Stimulated activated CD8-positive, alpha-beta memory T cell treated with anti-CD3 and anti-CD28 coated beads, Interleukin-12 subunit alpha, Interleukin-12 subunit beta, amount 100 ng/mL, for 24 hours (primary cell): ENCODE data around the gene RGP1.

Experiments used
- DNase-seq: peaks from one replicate; pipeline ENCODE4 v3.0.0-alpha.2; 2020; ENCODE audit errors: extremely low read depth

The RGP1 gene, protein sequence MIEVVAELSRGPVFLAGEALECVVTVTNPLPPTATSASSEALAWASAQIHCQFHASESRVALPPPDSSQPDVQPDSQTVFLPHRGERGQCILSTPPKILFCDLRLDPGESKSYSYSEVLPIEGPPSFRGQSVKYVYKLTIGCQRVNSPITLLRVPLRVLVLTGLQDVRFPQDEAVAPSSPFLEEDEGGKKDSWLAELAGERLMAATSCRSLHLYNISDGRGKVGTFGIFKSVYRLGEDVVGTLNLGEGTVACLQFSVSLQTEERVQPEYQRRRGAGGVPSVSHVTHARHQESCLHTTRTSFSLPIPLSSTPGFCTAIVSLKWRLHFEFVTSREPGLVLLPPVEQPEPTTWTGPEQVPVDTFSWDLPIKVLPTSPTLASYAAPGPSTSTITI

DNA sequence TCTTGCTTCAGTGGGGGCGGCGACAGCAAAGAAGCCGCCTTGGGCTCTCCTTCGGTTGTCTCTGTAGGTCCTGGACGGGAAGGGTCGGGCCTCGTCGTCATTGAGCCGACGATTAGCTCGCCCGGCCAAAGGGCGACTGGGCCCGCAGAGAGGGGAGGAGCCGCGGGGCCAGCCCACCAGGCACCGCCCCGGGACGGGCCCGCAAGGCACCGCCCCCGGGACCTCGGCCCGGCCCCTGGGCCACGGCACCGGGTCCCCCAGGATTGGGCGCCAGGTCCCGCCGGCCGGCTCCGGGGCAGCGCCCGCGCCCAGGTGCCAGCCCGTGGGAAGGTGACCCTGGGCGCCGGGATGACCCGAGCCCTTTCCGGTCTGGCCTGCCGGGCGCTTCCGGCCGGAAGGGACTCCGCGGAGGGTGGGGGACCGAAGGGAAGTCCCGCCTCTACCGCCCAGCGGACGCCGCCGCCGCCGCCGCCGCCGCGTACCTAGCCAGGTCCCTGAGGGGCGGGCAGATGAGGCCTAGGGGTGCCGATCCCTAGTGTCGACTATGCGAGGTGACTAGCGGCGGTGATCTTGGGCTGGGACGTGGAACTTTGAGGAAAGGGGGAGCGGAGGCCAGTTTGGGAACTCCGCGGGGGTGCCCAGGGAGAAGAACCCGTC is at the start of gene RGP1, which contains the start of gene GBA2:
Gene RGP1, plus strand, starts transcription at position 430 of the 657 bp plus-strand sequence. CDS start 469 bp downstream, outside the sequence.
Gene GBA2, minus strand, starts transcription at position 371 of the 657 bp plus-strand sequence. CDS start 524 bp downstream, outside the sequence.
- DNase-seq = peak; percentile 46

DNA sequence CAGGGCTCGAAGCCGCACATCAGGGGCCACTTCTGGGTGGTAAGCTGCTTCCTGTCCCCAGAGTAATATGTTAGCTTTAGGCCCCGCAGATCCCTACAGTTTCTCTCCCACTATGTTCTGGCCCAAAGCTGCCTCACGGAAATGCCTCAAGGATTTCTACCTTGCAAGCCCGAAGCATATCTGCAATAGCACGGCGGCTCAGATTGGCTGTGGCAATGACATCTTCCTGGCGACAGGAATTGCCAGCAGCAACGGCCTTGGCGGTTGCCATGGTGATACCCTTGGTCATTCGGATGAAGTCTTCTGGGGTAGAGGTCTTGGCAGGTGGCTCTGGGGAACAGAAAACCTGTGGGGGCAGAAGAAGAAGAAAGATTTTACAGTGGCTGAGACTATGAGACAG is 49.1 kb upstream of the RGP1 start:
- DNase-seq = no peak

DNA sequence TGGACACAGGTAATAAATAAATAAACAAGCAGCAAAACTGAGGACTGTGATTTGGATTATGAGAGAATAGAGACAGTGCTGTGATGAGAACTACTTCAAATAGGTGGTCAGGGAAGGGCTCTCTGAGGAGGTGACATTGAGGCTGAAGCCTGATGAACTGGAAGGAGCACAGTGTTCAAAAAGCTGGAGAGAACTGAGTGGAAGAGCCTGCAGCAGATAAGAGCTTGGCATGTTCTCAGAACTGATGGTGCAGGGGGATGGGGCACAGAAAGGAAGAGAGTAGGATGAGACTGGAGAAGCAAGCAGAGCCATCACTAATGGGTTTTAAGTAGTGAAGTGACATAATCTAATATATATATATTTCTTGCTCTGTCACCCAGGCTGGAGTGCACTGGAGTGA is 48.1 kb upstream of the RGP1 start:
- no peak for DNase-seq

DNA sequence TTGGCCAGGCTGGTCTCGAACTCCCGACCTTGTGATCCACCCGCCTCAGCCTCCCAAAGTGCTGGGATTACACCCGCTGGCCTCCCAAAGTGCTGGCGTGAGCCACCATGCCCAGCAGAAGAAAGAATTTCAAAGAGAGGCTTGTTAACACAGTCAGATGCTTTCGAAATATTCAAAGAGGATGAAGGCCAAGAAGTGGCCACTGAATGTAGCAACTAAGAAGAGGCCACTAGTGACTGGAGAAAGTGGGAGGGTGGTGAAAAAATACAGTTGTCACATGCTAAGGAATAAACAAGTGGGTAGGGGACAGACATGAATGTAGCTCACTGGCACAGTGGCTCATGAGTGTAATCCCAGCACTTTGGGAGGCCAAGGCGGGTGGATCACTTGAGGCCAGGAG is 46.4 kb upstream of the RGP1 start:
- no peak for DNase-seq

DNA sequence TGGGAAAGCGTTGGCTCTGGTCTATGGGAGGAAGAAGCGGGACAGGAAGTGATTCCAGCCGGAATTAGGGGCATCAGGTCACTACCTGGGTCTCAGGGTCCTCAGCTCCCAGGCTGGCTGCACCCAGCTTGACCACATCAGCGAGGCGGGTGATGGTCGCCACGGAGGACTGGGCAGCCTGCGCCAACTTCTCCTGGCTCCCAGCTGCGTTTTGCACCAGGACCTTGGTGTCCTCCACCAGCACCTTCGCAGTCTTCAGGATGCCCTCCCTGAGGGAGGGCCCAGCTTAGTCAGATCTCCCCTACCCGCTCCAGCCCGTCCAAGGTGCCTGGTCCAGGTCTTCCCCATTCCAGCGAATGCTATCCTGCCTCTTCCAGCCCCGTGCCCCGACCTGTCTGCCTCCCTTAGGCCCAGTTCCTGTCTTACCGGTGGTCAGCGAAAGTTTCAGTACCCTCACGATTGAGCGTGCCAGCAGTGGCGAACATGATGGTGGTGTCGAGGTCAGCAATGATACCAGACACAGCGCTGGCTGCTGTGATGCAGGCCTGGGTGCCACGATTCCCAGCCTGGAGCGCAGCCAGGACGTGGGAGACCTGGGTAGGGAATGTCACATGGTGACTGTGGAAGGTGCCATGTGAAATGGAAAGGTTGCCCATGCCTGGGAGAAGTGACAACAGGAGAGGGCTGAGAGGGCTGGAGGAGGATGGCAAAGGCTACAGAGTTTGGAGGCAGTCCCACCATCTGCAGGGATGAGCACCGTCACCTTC is 45.0 kb upstream of the RGP1 start:
- DNase-seq = no peak

DNA sequence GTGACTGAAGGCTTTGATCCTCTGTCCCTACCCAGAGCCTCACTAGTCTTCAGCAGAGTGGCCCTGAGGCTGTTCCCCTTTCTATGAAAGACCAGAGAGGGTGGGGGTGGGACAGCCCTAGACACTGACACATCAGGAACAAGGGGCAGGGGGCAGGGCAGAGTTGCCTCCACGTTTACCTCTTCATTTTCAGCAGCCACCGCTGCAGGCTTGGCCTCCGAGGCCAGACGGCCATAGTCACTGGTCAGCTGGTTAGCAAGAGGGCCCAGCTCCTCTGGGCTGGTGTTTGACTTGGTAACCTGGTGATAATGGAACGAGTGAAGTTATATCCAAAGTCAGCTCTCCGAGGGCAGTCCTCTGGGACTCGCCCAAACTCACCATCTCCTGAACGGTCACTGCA is 43.7 kb upstream of the RGP1 start:
- DNase-seq = no peak

DNA sequence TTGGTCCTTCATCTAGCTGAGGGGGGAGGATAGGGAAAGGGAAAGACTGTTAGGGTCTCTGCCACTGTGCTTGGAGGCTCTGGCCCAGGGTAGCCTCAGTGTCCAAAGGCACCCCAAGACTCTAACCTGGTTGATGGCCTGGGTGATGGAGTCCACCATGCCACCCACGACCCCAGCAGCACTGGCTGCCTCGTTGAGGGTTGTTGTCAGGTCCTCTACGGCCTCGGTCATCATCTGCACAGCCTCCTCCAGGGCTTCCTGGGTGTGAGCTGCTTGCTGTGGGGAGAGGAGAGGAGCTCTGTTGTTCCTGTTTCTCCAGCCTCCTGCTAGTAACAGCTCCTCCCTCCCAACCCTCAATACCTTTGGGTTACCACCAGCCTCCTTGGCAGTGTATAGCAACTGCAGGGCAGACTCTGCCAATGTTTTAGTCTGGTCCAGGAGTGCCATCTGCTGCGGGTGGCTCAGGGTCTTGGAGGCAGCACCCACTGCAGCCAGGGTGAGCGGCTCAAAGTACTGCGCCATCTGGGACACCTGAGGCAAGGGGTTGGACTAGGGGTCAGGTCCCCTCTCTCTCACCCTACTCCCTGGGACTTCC is 43.2 kb upstream of the RGP1 start:
- no peak for DNase-seq

DNA sequence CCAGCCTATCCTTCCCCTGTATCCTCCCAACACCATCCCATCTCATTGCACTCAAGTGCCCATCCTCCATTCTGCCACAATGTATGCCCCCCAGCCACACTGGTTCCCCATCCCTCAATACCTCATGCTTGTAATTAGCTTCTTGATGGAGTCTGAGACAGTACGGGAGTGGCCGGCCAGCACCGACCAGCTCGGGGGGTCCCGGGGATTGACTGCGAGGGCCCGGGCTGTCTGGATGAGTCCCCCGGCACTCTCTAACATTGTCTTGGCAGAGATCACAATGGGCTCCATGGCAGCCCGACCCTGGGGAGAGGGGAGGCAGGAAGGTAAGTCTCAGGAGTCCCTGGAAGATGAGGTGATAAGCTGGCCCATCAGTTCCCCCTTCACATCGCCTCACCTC is 42.1 kb upstream of the RGP1 start:
- DNase-seq = no peak

DNA sequence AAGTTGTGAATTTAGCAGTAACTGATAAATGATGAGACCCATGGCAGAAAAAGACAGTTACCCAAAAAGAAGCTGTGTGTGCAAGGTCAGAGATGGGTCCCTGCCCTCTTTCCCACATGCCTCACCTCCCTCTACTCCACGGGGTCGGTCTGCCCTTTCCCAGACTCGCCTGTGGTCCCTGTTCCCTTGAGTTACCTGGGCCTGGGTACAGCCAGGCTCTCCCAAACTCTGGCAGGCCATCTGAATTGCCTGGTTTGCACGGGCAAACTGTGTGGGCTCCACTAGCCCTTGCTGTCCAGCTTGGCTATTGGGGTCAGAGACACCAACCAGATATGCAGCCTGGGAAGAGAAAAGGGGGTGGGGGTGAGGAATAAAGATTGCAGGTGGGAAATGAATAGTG is 40.9 kb upstream of the RGP1 start:
- DNase-seq = no peak

DNA sequence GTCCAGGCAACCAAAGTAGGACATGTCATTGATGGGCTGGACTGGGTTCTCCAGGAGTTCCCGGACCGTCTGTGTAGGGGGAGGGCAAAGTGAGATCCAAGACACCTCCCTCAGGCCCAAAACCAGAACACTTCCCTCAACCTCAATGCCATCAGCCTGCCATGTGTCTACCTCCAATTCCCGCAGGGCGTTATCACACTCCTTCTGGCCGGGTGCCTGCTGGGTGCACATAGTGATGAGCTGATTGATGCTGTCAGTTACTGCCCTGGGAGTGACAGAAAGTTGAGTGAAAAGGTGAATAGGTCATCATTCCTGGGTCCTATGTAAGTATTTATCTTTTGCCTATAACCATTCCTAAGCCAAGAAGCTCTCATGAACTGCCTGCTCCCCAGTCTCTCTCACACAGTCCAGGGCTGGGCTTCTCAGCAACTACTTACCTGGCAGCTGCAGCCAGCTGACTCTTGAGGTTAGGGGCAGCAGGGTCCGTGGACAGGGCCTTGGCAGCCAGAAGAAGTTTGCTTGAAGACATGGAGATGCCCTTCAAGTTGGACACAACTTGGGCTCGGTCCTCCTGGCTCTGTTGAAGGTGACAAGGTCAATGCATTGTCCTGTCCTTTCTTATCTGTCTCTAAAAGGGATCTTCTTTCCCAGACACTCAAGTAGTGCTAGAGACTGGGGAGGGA is 38.1 kb upstream of the RGP1 start:
- DNase-seq = no peak

DNA sequence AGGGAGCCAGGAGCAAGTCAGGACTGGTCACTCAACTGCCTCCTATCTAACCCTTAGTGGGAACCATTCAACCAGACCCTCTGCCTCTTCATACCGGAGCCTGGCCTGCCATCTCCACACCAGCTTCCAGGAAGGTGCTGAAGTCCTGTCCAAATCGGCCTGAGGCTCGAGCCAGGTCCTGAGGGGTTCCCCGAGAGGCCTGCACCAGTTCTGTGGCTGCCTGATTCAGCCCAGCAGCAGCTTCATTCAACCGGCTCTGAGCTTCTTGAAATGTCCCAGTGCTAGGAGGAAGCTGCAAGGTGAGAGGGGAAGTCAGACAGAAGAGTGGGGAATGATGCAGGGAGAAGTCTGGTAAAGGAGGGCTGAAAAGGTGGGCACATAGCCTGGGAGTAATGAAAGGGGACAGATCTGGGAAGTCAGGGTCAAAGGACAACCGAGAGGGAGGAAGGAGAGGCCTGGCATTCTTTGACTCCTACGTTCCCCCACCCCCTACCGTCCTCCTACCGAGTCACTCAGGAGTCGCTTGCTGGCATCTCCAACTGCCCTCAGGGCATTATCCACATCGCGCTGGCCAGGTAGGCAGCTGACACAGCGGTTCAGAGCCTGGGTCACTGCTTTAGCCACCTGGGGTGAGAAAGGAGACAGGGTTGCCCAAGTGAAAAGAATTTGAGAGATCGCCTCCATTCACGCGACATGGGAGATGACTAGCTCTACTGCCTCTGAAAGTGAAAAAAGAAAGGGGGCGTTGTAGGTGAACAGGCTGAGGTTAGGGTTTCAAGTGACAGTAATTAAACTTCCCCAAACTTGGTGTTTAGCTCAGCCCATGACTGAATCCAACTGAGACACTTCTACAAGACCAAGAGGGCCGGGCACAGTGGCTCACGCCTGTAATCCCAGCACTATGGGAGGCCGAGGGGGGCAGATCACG is 37.3 kb upstream of the RGP1 start:
- DNase-seq = no peak

DNA sequence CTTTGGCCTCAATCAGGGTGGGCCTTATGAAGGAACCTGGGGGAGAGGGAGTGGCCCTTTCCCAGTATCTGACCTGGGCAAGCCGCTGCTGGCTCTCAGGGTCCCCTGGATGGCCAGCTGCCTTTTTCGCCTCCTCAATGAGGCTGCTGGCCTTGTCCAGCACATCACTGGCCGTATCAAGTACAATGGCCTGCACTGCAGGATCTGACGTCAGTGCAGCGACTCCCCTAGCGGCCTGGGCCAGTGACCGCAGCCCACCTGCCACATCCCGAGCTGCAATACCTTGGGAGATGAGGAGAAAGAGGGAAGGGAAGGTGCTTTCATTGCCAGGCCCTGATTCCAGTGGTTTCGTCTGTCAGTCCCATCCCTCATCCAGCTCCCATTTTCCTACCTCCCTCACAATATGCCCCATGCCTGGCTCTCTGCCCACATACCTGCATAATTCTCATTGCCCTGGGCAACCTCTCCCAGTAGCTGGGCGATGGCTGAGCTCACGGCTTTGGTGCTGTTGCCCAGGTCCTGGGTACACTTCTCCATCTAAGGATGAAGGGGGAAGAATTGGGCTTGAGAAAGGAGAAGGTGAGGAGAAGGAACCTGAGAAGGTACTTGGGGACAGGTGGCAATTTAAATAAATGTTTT is 36.2 kb upstream of the RGP1 start:
- DNase-seq = no peak

DNA sequence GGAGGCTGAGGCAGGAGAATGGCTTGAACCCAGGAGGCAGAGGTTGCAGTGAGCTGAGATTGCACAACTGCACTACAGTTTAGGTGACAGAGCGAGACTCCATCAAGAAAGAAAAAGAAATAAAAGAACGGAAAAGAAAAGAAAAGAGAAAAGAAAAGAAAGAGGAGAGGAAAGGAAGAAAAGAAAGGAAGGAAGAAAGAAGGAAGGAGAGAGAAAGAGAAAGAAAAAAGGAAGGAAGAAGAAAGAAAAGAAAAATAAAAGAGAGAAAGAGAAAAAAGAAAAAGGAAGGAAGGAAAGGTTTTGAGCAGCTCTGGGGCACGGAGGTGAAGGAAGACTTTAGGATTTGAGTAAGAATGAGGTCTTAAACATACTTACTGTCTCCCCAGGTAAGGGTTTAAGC is 35.5 kb upstream of the RGP1 start:
- no peak for DNase-seq

DNA sequence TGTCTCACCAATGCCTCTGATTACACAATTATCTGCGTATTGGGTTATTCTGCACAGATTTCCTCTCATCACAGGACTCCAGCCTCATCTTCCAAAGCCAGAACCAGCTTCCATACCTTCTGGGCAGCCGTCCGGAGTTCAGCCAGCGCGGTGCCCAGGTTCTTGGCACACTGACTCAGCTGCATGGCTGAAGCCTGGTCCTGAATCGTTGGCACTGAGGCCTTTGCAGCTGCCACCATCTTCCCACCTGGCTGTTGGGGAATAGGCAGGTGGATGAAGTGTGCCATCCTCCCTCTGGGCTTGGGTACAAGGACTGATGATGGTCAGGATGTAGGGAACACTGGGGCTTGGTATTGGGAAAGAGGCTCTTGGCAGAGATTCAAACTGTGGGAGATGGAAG is 35.0 kb upstream of the RGP1 start:
- DNase-seq = no peak

DNA sequence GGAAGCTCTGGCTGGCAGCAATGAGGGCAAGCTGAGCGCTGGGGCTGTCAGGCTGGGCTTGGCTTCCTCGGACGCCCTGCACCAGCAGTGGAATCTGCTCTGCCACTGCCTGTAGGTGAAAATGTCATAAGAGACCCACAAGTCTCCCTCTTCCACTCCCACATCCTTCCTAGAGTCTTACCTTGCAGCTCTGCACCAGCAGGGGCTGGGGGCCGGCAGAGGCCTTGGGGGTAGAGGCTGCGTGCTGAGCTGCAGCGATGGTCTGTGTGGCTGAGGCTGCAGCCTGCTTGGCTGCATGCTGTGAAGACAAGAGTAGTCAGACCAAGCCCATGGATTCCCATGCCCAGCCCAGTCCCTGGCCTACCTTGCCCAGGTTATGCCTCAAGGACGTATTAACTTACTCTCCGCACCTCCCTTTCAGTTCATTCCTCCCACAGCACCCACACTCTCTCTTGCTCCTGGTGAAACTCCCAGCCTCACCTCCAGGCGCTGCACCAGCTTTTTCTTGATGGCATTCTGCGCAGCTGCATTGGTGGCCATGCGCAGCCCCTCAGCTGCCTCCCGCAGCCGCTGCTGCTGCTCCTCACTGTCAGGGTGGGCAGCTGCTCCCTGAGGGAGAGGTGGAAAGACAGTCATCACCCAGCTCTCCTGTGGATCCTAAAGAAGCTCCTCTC is 34.4 kb upstream of the RGP1 start:
- no peak for DNase-seq

DNA sequence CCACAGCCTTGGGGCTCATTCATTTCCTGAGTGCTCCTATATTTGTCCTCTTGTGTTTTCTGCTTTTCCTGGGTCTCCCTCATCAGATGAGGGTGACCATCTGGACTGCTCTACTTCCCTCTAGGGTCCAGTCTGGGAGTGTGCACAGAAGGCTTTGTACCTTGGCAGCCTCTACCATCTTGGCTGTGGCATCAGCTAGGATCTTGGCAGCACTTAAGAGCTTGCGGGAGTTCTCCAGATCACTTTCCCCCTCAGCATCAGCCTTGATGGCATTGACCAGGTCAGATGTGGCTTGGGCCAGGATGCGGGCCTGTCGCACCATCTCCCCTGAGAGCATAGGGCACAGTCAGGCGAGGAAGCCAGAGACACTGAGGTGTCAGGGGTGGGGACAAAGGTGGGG is 32.9 kb upstream of the RGP1 start:
- no peak for DNase-seq

DNA sequence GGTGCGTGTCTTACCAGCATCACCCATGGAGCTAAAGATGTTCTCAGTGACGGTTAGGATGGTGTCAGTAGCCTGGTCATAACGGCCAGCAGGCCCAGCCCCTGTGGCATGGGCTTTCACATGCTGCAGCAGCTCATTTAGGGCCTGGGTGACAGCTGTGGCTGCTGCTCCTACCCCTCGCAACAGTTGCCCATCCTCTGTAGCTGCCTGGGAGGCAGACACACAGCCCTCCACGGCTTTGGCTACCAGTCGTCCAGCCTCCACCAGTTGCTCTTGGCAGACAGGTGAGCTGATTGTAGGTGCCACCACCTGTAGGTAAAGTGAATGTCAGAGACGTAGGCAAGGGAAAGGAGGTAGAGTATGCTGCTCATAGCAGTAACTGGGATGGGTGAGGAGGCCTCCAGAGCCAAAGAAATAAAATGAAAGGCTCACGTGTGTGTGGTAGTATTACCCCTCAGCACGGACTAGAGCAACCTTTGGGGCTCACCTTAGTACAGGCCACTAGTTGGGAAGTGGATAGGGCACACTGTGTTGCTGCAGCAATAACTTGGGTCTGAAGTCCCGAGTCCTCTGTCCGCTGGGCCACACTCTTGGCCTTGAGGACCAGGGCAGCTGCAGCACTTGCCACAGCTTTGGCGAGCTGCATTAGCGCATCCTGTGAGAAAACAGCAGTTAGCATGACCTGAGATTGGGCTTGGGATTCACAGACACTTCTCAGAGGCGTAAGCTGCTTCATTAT is 31.8 kb upstream of the RGP1 start:
- DNase-seq = no peak

DNA sequence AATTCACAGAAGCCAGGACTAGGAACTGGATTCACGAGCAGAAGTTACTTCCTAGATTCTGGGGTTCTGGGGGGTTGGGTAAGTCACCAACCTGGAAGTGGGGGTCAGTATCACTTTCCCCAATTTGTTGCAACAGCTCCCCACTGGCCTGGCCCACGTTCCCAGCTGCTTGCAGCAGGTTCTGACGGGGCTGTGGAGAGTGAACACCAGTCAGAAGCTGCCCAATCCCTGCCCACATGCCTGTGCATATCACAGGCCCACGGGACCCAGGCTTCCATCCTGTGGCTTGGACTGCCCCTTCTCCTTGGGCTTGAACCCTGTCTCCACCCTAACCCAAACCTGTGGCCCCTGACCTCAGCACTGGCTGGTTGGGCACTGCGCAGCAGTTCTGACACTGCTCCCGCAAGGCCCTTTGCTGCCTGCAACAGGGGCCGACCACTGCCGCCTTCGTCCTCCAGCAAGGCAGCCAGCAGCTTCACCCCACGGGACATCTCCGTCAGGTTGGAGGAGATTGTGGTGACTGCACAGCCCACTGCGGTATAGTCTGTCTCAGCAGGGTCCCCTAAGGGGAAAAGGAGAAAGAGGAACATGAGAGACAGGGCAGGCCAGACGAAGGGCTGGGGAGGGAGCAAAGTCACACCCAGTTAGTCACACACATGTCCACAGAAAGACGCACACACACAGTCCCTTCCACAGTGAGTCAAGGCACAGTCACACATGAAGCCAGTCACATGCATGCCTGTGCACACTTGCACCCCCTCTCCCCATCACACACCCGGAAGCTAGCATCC is 30.2 kb upstream of the RGP1 start:
- no peak for DNase-seq
